ENCODE data around the gene KLRG1.

The KLRG1 gene

DNA sequence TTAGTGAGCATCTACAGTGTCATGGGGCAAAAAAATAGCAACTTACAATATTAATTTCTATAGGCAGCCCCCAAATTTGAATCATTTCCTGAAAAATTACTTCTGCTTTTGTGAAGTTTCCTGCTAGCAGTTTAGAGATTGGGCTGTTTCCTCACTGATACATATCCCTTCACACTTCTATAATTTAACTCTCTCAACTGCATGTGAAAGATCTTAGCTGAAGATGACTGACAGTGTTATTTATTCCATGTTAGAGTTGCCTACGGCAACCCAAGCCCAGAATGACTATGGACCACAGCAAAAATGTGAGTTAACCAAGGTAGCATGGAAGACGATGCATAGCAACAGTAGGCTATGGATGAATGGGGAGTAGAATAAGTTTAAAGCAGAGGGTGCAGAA lies at the start of gene KLRG1:
KLRG1 (plus strand) TSS at position 134 of the 400 bp plus-strand sequence; CDS start at position 224, 90 bp downstream.
- DNase-seq: no peak

DNA sequence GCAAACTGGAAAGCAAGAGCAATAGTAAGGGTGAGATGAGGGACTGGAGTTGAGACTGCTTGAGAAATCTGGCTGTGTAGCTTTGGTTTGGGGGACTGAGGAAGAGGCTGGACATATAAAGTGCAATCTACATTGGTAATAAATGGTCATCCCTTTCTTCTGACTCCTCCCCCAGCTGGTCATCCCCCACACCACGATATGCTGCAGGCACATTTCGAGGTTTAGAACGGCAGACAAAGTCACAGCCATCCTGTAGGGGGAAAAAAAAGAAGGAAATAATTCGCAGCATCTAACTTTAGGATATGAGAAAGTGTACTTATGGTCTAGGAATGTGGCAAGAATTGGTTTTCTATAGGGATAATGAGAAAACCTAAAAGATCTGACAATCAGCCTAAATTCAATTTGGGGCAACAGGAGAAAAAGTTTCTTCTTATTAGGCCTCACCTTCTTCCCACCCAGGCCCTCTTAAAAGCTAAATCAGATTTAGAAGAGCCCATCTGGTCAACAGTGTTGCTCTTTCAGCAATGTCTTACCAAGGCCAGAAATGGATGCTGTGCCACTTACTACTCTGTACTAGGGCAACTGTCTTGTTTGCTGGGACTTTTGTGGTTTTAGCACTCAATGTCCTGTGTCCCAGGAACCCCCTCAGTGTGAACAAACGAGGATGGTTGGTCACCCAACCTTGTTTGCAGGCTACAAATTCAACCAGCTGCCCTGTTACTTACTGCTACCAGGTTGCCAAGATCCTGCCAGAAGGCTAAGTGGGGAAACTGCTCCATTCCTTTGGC lies 47.5 kb upstream of the KLRG1 start:
- DNase-seq: no peak

DNA sequence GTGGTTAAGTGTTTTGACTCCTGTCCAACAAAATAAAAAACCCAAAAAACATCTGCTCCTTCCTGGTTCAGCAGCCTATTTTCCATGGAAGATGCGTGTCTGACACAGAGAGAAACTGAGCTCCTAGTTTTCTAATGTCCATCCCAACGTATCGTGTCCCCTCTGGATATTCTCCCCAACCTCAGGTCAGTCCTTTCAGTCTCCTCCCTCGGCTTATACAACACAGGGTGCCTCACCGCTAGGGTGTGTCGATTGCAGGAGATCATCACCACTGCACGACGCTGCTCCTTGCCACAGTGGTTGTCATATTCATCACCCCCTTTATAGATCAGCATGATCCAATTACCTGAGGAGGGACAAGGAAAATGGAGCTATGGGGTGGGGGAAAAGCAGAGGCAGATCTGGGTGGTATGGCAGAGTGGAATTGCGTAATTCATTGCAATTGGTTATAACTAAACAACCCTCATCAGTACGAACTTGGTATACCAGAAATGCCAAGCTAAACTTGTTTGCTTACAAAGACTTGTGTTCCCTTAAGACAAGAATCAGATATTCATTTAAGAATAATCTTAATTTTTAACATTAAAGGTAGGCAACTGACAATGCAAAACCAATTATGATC lies 45.7 kb upstream of the KLRG1 start:
- DNase-seq: no peak

DNA sequence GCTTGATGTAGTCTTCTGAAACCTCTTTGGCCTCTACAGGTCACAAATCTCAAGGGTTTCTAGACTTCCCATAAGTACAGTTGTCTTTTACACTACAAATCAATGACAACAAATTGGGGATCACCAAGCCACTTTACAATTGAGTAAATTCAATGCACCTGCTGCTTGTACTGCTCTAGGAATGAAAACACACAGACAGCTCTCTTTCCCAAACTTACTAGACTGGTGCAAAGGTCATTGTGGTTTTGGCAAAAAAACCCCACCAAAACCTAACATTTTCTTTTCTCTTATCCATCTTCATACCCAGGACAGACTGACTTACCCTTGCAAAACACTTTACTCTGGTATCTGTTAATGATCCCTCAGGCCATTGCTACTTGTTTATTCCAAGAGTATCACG lies 42.6 kb upstream of the KLRG1 start:
- DNase-seq: no peak

DNA sequence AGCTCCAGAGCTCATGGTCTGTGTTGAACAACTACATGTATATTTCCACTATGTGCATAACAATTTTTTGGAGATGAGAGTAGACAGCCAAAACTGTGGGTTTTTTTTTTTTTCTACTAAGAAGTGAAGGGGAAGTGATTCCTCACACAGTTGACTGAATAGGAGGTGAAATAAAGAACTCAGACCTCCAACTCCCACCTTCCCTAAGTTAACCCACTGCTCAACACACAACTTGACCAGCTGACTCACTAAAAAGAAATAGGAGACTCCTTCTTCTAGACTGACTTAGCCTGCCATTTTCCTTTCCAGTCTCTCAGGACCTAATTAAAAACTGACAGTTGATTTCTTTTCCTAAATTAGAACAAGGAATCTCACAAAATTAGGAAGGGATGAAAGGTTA lies 41.6 kb upstream of the KLRG1 start:
- no peak for DNase-seq

DNA sequence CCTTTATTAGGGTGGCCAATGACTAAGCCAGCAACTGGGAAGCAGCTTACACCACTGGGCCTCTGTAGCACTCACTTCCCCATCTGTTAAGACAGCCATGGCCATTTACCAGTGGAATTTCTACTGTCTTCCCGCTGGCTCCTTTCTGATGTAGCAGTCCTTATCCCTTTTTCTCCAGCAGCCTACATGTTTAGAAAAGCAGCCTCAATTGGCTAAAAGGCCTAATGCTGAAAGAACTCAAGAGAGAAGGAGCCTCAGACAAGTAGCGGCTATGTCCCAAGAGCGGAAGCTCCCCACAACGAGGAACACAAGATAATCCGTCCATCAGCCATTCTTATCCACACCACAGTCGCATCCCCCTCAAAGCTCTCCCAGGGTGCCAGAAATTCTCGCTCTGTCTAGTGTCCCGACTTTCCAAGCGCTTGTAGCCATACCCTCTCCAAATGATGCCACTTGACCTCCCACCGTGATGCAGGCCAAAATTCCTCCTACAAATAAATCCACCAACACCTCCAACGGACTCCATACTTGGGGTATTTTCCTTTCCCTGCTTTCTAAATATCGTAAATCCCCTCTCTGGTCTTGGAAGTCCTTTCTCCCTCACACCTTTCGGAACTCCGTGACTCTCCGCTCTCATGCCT lies 40.5 kb upstream of the KLRG1 start:
- DNase-seq: no peak

DNA sequence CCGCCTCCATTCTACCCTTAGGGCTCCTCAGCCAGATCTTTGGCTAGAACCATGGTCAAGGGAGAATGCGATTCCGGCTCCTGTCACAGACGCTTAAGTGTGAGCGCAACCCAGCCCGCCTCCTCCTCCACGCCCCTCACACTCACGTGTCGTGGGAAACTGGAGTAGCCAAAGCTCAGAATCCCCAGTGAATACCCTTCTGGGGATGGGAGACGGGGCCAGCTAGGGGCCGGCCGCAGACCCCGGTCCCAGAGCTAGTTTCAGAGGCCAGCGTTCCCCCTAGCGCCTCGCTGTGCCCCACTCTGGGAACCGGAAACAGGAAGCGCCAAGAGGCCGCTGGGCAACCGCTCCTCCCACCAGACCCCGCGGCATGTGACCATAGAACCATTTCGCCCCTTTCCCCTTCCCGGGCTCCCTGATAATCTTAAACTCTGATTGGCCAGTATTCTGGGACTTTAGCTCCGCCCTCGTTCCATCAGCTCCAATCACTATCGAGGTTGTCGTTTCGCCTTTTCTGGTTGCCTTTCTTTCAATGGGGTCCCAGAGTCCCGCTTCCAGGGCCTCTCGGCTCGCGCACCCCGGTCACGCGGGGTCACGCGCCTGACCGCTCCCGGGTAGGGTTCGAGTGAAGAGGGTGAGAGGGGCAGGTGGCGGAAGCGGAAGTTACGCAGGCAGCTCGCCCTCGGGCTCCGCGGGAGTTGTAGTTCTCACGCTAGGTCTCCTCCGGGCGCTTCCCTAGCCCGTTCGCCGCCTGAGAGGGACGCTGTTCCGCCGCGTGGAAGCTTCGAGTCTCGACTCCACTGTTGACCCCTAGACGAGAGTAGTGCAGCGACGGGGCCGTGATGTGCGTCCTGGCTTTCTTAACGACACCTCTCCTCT lies 39.8 kb upstream of the KLRG1 start, which contains the start of gene M6PR:
M6PR (minus strand) TSS at position 304 of the 879 bp plus-strand sequence. CDS start 3,241 bp downstream, outside the sequence.
- peak; percentile 92 for DNase-seq

DNA sequence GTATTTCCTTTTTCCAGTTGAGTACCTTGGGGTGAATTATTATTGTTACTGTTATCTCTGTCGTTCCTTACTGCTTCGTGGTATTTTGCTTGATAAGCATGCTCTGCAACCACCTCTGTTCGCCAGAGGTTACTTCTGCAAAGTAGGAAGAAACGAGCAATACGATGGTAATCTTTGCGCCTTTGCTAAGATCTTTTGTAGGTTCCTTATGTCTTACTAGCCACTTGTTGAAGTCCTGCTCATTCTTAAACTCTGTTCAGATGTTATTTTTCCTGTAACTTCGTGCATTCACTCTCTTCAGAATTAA lies 39.2 kb upstream of the KLRG1 start:
- peak; percentile 13 for DNase-seq

DNA sequence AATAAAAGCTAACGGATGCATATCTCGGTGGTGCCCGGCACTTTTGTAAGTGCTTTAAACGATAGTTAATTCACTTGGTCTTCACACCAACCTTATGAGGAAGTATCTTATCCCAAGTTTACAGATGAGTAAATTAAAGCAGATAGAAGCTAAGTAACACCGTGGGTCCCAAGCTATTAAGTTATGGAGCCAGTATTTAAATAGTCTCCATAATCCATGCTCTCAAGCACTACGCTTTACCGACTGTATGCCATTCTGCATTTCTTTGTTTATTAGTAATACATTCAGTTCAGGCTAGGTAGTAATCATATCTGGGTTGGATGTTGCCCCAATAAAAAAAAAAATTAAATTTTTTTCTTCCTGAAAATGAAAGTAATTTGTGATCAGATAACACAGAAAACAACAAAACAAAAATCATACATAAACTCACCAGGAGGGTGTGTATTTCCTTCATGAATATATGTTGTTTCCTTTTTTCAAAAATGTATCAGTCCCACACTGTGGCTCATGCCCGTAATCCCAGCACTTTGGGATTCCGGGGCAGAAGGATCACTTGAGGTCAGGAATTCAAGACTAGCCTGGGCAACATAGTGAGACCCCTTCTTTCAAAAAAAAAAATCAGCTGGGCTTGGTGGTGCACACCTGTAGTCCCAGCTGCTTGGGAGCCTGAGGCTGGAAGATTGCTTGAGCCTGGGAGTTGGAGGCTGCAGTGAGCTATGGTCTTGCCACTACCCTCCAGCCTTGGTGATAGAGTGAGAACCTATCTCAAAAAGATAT lies 38.5 kb upstream of the KLRG1 start:
- no peak for DNase-seq

DNA sequence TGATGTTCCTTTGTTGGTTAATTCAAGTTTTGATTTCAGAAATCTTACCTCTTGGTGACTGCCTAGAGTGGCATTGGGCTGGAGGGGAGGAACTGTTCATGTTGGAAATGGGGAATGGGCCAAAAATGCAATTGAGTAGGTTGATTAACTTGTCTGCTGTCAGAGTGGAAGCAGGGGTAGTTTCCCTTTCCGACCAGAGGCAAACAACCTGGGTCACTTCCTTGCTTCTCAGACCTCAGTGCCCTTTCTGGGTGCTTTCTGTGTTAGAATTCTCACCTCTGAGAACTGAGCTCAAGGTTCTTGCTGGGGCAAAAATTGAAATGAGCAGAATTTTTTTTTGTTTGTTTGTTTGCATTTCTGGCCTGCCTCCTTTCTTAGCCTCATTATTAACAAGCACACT lies 37.6 kb upstream of the KLRG1 start:
- no peak for DNase-seq

DNA sequence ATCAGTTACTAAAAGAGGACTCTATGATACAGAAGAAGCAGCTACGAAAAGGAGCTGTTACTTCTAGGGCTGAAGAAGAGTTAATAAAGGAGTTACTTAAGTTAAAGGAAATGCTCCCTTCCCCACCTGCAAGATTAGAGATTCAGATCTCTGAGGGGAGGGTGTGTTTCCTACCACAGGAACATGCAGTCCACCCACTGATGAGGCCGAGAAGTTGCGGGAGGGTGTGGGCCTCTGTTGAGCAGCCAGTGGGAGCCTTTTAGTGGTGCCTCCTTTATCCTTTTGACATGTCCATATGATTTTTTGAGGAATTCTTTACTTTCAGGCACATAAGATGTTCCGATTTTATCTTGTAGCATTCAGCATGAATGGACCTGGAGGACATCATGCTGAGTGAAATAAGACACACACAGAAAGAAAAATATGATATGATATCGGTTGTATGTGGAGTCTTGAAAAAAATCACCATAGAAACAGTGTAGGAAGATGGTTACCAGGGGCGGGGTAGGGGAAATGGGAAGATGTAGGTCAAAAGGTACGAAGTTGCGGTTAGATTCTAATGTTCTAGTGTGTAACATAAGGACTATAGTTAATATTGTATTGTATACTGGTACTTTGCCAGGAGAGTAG lies 35.5 kb upstream of the KLRG1 start:
- no peak for DNase-seq

DNA sequence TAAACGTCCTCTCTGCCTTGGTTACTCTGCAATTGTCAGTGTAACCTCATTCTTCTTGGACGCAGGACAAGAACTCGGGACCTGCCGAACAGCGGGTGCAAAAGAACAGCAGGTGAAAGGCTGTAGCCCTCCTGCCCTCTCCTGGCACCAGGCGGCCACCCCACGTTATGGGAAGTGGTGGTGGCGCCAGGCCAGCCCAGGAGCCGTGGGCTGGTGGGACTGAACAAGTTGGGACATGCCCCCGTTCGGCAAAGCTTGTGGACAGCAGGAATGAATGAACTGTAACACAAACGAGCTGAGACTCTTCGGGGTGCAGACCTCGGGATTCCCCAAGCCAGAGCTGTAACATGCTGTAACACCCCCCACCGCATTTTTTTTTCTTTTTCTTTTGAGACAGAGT lies 33.3 kb upstream of the KLRG1 start:
- DNase-seq: no peak

DNA sequence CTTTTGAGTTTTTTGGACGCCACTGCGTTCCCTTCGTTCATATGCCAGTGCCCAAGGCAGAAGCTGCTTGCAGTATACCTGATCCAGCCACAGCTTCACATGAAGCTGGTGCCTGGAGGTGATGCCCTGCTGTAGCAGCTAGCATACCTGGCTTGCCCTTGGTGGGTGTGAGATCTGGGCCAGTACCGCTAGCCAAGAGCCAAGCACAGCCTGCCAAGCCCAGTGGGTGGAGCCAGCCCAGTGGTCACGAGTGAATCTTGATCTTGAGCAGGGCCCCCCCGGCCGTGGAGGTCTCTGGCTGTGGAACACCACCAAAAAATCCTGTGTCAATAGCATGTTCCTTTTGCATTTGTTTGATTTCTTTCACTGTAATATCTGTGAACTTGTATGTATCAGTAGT lies 32.6 kb upstream of the KLRG1 start:
- DNase-seq: no peak

DNA sequence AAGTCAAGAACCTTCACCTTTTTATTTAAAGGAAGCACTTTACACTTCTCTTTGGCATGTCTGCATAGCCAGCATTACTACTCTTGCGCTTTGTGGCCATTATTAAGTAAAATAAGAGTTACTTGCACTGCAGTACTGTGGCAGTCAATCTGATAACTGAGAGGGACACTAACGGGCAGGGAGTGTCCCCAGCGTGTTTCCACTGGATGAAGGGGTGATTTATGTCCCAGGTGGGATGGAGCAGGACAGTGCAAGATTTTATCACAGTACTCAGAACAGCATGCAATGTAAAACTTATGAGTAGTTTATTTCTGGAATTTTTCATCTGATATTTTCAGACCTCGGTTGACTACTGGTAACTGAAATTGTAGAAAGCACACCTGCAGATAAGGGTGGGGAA lies 31.8 kb upstream of the KLRG1 start:
- no peak for DNase-seq

DNA sequence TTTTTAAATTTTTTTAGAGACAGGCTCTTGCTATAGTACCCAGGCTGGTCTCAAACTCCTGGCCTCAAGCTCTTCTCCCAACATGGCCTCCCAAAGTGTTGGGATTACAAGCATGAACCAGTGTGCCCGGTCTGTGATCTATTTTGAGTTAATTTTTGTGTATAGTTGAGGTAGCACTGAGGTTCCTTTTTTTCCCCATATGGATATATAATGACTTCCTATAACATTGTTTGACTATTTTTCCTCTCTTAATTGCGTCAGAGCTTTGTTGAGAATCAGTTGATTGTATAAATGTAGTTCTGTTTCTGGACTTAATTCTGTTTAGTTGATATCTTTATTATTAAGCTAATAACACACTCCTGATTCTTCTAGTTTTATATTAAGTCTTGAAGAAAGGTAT lies 31.3 kb upstream of the KLRG1 start:
- DNase-seq: no peak

DNA sequence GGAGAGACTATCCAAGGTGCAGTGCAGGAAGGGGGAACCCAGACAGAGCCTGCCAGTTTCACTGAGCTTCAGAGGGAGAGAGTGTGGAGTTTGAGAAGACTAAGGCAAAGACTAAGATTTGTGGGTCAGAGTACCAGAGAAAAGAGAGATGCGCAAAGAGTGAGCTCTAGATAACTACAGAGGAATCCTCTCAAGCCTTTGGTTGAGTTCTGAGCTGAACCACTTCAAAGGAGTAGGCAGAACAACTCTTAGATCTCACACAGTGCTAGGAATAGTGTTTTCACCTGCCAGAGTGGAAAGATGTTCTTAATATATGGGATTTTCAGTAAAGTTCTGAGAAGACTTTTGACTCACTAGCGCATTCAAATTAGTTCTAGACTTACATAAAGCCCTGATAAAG lies 29.2 kb upstream of the KLRG1 start:
- no peak for DNase-seq

DNA sequence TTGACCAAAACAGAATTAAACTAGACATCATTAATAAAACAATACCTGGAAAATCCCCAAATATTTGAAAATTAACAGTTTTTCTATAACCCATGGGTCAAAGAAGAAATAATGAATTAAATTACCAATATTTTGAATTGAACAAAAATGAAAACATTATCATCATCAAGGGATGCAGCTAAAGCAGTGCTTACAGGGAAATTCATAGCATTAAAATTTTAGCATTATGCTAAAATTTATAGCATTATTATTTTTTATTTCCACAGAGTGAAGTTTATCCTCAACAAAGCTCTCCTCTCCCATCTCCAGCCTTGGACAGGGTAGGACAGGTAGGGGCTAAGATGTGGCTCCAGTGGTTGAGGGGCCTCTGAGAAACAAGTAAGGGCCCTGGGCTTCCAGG lies 20.6 kb upstream of the KLRG1 start:
- no peak for DNase-seq

DNA sequence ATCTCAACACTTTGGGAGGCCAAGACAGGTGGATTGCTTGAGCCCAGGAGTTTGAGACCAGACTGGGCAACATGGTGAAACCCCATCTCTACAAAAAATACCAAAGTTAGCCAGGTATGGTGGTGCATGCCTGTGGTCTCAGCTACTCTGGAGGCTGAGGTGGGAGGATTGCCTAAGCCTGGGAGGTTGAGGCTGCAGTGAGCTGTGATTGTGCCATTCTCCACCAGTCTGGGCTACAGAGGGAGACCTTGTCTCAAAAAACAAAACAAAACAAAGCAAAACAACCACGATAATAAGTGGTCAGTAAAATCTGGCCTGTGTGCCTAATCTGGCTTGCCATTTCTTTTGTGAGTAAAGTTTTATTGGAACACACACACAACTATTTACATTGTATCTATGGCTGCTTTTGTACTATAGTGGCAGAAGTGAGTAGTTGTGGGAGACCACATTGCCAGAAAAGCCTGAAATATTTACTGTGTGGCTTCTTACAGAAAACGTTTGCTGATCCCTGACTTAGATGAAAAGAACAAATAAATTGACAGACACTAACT lies 19.4 kb upstream of the KLRG1 start:
- no peak for DNase-seq

DNA sequence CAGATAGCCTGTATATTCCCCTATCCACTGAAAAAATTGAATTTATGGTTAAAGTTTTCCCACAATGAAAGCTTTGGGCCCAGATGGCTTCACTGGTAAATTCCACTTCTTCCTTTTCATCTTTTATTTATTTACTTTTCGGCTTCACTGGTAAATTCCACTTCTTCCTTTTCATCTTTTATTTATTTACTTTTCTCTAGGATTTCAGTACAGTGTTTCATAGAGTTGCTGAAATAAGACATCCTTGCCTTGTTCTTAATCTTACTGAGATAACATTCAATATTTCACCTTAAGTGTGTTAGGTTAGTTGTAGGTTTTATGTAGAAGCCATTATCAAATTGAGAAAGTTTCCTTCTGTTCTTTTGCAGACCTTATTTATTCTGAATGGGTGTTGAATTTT lies 18.9 kb upstream of the KLRG1 start:
- no peak for DNase-seq

DNA sequence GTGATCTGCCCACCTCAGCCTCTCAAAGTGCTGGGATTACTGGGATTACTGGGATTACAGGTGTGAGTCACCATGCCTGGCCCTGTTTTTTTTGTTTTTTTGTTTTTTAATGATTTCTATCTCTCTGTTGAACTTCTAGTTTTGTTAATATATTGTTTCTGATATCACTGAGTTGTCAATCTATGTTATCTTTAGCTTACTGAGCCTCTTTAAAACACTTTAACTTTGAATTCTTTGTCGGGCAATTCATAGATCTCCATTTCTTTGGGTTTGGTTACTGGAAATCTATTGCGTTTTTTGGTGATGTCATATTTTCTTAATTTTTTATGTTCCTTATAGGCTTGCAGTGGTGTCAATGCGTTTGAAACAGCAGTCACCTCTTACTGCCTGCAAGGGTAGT lies 9.2 kb upstream of the KLRG1 start:
- DNase-seq: no peak

DNA sequence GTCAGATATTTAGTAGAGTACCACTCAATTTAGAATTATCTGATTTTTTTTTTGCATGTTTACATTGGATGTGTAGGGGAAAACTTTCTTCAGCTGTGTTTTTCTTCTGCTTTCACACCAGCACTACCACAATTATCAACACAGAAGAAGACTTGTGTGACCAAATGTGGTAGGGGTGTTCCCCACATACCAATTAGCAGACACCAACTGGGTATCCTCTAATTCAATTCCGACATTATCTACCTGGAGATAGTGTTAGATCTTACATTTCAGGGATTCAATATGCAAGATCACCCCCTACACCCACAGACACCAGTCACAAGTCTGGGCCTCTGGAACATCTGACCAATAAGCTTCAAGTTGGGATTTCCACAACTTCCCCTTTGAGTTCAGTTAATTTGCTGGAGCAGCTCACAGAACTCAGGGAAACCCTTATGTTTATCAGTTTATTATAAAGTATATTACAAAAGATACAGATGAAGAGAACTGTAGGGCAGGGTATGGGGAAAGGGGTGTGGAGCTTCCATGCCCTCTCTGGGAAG lies 4.1 kb upstream of the KLRG1 start:
- DNase-seq: no peak
